SK-N-SH treated with all-trans-retinoic acid at 6 μM for 48 hours (cell line): ENCODE measurements around the gene B4GALNT3.

Source experiments
- ATAC-seq: fragments of 200-7000 bp; cut with Tn5 transposase; 3 replicates; pipeline ENCODE4 v1.9.1; 2020; ENCODE audit warnings: mild to moderate bottlenecking, moderate library complexity
- ARNTL ChIP-seq: fragments of 450-650 bp; formaldehyde crosslinking; IDR thresholded peaks from 2 replicates; pipeline ENCODE4 v1.5.0; 2020; ENCODE audit warnings: low read depth, mild to moderate bottlenecking, moderate library complexity, borderline replicate concordance
- BACH2 ChIP-seq: fragments of 250-450 bp; sonication (Bioruptor Pico); IDR thresholded peaks from 2 replicates; pipeline ENCODE4 v1.9.0; 2021; ENCODE audit warnings: mild to moderate bottlenecking, borderline replicate concordance
- CSDC2 ChIP-seq: fragments of 250-450 bp; sonication (Bioruptor Pico); IDR thresholded peaks from 2 replicates; pipeline ENCODE4 v1.5.0; 2020; ENCODE audit warnings: mild to moderate bottlenecking, moderate library complexity
- CSRNP3 ChIP-seq: fragments of 250-450 bp; sonication (Bioruptor Pico); IDR thresholded peaks from 2 replicates; pipeline ENCODE4 v1.5.1; 2021; ENCODE audit warnings: mild to moderate bottlenecking, moderate library complexity
- ESRRG ChIP-seq: fragments of 250-450 bp; sonication (Bioruptor Pico); IDR thresholded peaks from 2 replicates; pipeline ENCODE4 v1.6.1; 2021; ENCODE audit warnings: mild to moderate bottlenecking
- GLIS3 ChIP-seq: fragments of 250-450 bp; sonication (Bioruptor Pico); IDR thresholded peaks from 2 replicates; pipeline ENCODE4 v1.5.0; 2020; ENCODE audit warnings: mild to moderate bottlenecking, moderate library complexity
- ISL1 ChIP-seq: fragments of 250-450 bp; sonication (Bioruptor Pico); IDR thresholded peaks from 2 replicates; pipeline ENCODE4 v2.1.2; 2022; ENCODE audit warnings: mild to moderate bottlenecking, moderate library complexity
- OSR1 ChIP-seq: fragments of 250-450 bp; sonication (Bioruptor Pico); IDR thresholded peaks from 2 replicates; pipeline ENCODE4 v1.8.0; 2022; ENCODE audit warnings: moderate library complexity, mild to moderate bottlenecking, inconsistent platforms
- PPARA ChIP-seq: fragments of 250-450 bp; sonication (Bioruptor Pico); IDR thresholded peaks from 2 replicates; pipeline ENCODE4 v1.5.0; 2020; ENCODE audit warnings: mild to moderate bottlenecking, borderline replicate concordance
- RARB ChIP-seq: fragments of 250-450 bp; sonication (Bioruptor Pico); IDR thresholded peaks from 2 replicates; pipeline ENCODE4 v1.8.0; 2021; ENCODE audit warnings: mild to moderate bottlenecking, moderate library complexity
- SNAI2 ChIP-seq: fragments of 250-450 bp; sonication (Bioruptor Pico); IDR thresholded peaks from 2 replicates; pipeline ENCODE4 v1.5.0; 2020; ENCODE audit warnings: mild to moderate bottlenecking, moderate library complexity
- ZC3H10 ChIP-seq: fragments of 250-450 bp; sonication (Bioruptor Pico); IDR thresholded peaks from 2 replicates; pipeline ENCODE4 v1.5.1; 2021; ENCODE audit warnings: mild to moderate bottlenecking, moderate library complexity
- ZFP3 ChIP-seq: fragments of 250-450 bp; sonication (Bioruptor Pico); IDR thresholded peaks from 2 replicates; pipeline ENCODE4 v1.5.0; 2020; ENCODE audit warnings: mild to moderate bottlenecking, moderate library complexity
- ZFP30 ChIP-seq: fragments of 450-650 bp; formaldehyde crosslinking; IDR thresholded peaks from 2 replicates; pipeline ENCODE4 v1.5.0; 2022; ENCODE audit warnings: mild to moderate bottlenecking, moderate library complexity
- ZNF565 ChIP-seq: fragments of 450-650 bp; formaldehyde crosslinking; conservative IDR thresholded peaks from 2 replicates; pipeline ENCODE4 v1.5.0; 2020; ENCODE audit warnings: low read depth, mild to moderate bottlenecking, moderate library complexity
- ZNF70 ChIP-seq: fragments of 450-650 bp; formaldehyde crosslinking; IDR thresholded peaks from 2 replicates; pipeline ENCODE4 v1.5.0; 2020; ENCODE audit warnings: mild to moderate bottlenecking, moderate library complexity
- ZNF8 ChIP-seq: fragments of 450-650 bp; formaldehyde crosslinking; IDR thresholded peaks from 2 replicates; pipeline ENCODE4 v1.5.0; 2020; ENCODE audit warnings: mild to moderate bottlenecking, moderate library complexity
- TF ChIP-seq, protein P1 (sequence below): fragments of 250-450 bp; sonication (Bioruptor Pico); IDR thresholded peaks from 2 replicates; pipeline ENCODE4 v1.8.0; 2020; ENCODE audit warnings: mild to moderate bottlenecking, moderate library complexity, borderline replicate concordance
- TF ChIP-seq, protein P2 (sequence below): fragments of 250-450 bp; sonication (Bioruptor Pico); IDR thresholded peaks from 2 replicates; pipeline ENCODE4 v1.5.0; 2020; ENCODE audit warnings: mild to moderate bottlenecking, moderate library complexity
- TF ChIP-seq, protein P3 (sequence below): fragments of 250-450 bp; sonication (Bioruptor Pico); IDR thresholded peaks from 2 replicates; pipeline ENCODE4 v1.5.1; 2020; ENCODE audit warnings: low read depth, mild to moderate bottlenecking, moderate library complexity
- TF ChIP-seq, protein P4 (sequence below): fragments of 250-450 bp; sonication (Bioruptor Pico); IDR thresholded peaks from 2 replicates; pipeline ENCODE4 v1.8.0; 2021; ENCODE audit warnings: low read depth, mild to moderate bottlenecking, moderate library complexity, borderline replicate concordance

Gene B4GALNT3

DNA sequence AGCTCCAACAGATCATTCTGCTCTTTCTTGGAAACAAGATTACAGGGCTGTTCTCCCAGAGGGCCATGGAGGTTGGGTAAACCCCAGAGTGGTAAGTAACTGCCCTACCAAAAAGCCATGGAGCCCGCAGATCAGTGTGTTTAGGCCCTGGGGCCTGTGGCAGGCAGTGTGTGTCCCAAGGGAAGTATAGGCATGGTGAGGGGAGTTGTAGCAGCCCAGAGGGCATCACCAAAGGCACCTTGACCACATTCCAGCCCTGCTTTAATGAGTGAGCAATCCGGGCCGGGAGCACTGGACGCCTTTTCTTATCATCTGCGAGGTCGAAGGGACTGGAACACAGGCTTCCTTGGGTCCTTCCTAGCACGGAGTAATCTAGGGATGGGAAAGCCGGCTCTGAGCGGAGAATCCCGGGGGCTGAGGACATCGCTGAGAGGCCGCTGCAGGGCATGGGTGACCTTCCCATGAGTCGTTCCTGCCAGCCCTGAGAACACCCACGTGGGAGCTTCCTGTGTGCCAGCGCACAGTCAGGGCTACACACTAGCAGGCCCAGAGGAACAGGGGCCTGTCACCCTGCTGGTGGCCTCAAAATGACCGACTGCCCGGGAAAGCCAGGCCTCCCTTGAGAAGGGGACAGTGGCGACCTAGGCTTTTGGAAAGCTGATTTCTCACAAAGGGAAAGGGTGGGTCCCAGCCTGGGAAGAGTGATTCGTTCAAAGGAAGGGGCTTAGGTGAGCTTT lies 112.2 kb downstream of the B4GALNT3 start:
- TF ChIP-seq CSRNP3 (no peak), RARB (CRISPR knock-in tag) (no peak), ZC3H10 (no peak), PPARA (CRISPR knock-in tag) (no peak), BACH2 (CRISPR knock-in tag) (no peak), ZFP3 (CRISPR knock-in tag) (no peak), OSR1 (CRISPR knock-in tag) (no peak)
- TF ChIP-seq, protein P1, sequence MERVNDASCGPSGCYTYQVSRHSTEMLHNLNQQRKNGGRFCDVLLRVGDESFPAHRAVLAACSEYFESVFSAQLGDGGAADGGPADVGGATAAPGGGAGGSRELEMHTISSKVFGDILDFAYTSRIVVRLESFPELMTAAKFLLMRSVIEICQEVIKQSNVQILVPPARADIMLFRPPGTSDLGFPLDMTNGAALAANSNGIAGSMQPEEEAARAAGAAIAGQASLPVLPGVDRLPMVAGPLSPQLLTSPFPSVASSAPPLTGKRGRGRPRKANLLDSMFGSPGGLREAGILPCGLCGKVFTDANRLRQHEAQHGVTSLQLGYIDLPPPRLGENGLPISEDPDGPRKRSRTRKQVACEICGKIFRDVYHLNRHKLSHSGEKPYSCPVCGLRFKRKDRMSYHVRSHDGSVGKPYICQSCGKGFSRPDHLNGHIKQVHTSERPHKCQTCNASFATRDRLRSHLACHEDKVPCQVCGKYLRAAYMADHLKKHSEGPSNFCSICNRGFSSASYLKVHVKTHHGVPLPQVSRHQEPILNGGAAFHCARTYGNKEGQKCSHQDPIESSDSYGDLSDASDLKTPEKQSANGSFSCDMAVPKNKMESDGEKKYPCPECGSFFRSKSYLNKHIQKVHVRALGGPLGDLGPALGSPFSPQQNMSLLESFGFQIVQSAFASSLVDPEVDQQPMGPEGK (CRISPR knock-in tag): no peak
- no peak for ATAC-seq

DNA sequence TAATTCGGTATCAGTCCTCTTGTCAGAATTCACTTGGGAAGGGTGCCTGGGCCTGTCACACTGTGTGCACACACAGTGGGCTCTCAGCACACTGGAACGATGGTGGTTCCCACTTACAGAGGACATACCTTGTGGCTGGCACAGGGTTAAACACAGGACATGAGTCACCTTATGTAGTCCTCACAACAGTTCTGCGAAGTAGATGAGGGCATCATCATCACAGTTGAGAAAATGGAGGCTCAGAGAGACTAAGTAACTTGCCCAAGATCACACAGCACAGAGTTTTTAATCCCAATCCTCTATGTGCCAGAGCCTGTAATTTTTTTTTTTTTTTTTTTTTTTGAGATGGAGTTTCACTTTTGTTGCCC lies 112.8 kb downstream of the B4GALNT3 start:
- TF ChIP-seq ZNF8: no peak
- no peak for TF ChIP-seq ISL1
- TF ChIP-seq ZNF70 (CRISPR knock-in tag): no peak
- TF ChIP-seq GLIS3 (CRISPR knock-in tag): no peak
- TF ChIP-seq OSR1 (CRISPR knock-in tag): no peak
- no peak for TF ChIP-seq BACH2 (CRISPR knock-in tag)
- TF ChIP-seq SNAI2 (CRISPR knock-in tag): no peak
- no peak for TF ChIP-seq CSRNP3
- TF ChIP-seq, protein P1 (CRISPR knock-in tag): no peak
- TF ChIP-seq ZFP30: no peak
- TF ChIP-seq CSDC2 (CRISPR knock-in tag): no peak
- no peak for TF ChIP-seq ESRRG (CRISPR knock-in tag)
- TF ChIP-seq ARNTL (CRISPR knock-in tag): no peak
- TF ChIP-seq, protein P2, sequence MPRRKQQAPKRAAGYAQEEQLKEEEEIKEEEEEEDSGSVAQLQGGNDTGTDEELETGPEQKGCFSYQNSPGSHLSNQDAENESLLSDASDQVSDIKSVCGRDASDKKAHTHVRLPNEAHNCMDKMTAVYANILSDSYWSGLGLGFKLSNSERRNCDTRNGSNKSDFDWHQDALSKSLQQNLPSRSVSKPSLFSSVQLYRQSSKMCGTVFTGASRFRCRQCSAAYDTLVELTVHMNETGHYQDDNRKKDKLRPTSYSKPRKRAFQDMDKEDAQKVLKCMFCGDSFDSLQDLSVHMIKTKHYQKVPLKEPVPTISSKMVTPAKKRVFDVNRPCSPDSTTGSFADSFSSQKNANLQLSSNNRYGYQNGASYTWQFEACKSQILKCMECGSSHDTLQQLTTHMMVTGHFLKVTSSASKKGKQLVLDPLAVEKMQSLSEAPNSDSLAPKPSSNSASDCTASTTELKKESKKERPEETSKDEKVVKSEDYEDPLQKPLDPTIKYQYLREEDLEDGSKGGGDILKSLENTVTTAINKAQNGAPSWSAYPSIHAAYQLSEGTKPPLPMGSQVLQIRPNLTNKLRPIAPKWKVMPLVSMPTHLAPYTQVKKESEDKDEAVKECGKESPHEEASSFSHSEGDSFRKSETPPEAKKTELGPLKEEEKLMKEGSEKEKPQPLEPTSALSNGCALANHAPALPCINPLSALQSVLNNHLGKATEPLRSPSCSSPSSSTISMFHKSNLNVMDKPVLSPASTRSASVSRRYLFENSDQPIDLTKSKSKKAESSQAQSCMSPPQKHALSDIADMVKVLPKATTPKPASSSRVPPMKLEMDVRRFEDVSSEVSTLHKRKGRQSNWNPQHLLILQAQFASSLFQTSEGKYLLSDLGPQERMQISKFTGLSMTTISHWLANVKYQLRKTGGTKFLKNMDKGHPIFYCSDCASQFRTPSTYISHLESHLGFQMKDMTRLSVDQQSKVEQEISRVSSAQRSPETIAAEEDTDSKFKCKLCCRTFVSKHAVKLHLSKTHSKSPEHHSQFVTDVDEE: no peak
- no peak for TF ChIP-seq ZNF565 (CRISPR knock-in tag)
- TF ChIP-seq, protein P3, sequence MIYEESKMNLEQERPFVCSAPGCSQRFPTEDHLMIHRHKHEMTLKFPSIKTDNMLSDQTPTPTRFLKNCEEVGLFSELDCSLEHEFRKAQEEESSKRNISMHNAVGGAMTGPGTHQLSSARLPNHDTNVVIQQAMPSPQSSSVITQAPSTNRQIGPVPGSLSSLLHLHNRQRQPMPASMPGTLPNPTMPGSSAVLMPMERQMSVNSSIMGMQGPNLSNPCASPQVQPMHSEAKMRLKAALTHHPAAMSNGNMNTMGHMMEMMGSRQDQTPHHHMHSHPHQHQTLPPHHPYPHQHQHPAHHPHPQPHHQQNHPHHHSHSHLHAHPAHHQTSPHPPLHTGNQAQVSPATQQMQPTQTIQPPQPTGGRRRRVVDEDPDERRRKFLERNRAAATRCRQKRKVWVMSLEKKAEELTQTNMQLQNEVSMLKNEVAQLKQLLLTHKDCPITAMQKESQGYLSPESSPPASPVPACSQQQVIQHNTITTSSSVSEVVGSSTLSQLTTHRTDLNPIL: no peak
- TF ChIP-seq ZFP3 (CRISPR knock-in tag): no peak
- TF ChIP-seq, protein P4, sequence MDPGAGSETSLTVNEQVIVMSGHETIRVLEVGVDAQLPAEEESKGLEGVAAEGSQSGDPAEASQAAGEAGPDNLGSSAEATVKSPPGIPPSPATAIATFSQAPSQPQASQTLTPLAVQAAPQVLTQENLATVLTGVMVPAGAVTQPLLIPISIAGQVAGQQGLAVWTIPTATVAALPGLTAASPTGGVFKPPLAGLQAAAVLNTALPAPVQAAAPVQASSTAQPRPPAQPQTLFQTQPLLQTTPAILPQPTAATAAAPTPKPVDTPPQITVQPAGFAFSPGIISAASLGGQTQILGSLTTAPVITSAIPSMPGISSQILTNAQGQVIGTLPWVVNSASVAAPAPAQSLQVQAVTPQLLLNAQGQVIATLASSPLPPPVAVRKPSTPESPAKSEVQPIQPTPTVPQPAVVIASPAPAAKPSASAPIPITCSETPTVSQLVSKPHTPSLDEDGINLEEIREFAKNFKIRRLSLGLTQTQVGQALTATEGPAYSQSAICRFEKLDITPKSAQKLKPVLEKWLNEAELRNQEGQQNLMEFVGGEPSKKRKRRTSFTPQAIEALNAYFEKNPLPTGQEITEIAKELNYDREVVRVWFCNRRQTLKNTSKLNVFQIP (CRISPR knock-in tag): no peak
- no peak for ATAC-seq
